ENCODE data around the gene TMEM128. TPM values are rescaled to one million over a fixed set of nuclear protein-coding genes. Genes with fewer than 3 reads are reported as not detected.
A peak's percentile ranks its signal among the peaks of the same experiment; 100 is the strongest.

TMEM128 gene
- total and polyA plus RNA-seq, 2 of the 13 experiments (the other 11 are each of a cell fraction or from before 2014, with no cell fraction given) = 19.4 to 27.9 TPM

DNA sequence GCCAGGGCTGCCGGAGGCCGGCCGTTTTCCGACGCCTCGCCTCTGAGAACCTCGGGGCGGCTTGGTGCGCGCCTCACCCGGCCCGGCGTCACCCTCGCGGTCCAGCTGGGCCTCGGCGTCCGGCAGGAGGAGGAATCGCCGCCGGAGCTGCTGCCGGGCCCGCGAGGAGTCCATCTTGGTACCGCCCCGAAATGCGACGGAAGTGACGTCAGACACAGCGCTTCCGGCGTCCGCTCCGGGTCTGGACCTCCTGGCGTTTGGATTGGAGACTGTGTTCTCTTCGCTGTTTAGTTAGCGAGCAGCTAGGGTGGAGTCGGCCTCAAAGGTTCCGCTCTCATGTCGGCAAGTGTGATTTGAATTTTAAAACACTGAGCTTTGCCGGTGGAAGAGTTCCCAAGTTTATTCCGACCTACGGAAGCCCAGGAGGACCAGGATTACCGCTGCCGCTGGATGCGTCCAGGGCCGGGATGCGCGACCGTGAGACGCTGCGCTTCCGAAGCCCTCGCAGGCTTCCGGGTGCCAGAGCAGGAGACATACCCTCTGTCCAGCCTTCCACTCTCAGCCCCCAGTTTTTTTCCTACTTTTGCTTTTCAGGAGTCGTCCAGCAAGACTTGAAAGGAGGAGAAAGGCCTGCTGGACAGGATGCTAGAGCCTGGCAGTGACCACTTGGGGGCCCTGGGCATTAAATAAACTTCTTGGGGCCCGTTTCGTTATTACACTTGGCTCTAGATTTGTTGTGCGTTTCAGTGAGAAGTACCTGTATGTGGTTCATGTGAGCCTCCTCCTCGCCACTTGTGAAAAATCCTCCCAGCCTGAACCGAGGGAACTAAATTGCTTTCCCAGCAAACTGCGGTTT lies at the start of gene TMEM128 (continued):
- TF ChIP-seq ZBTB7B (CRISPR knock-in tag; IDR thresholded peaks at IDR 0.05) = no peak
- TF ChIP-seq ZNF24 (IDR thresholded peaks at IDR 0.05) = no peak
- TF ChIP-seq JUNB (CRISPR knock-in tag; IDR thresholded peaks at IDR 0.05; ENCODE audit: borderline replicate concordance) = no peak
- TF ChIP-seq ZNF737 (CRISPR knock-in tag; IDR thresholded peaks at IDR 0.05; ENCODE audit: borderline replicate concordance) = no peak
- no peak for TF ChIP-seq FOXM1 (CRISPR knock-in tag; IDR thresholded peaks at IDR 0.05)
- TF ChIP-seq, protein P1, sequence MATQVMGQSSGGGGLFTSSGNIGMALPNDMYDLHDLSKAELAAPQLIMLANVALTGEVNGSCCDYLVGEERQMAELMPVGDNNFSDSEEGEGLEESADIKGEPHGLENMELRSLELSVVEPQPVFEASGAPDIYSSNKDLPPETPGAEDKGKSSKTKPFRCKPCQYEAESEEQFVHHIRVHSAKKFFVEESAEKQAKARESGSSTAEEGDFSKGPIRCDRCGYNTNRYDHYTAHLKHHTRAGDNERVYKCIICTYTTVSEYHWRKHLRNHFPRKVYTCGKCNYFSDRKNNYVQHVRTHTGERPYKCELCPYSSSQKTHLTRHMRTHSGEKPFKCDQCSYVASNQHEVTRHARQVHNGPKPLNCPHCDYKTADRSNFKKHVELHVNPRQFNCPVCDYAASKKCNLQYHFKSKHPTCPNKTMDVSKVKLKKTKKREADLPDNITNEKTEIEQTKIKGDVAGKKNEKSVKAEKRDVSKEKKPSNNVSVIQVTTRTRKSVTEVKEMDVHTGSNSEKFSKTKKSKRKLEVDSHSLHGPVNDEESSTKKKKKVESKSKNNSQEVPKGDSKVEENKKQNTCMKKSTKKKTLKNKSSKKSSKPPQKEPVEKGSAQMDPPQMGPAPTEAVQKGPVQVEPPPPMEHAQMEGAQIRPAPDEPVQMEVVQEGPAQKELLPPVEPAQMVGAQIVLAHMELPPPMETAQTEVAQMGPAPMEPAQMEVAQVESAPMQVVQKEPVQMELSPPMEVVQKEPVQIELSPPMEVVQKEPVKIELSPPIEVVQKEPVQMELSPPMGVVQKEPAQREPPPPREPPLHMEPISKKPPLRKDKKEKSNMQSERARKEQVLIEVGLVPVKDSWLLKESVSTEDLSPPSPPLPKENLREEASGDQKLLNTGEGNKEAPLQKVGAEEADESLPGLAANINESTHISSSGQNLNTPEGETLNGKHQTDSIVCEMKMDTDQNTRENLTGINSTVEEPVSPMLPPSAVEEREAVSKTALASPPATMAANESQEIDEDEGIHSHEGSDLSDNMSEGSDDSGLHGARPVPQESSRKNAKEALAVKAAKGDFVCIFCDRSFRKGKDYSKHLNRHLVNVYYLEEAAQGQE (IDR thresholded peaks at IDR 0.05; ENCODE audit: borderline replicate concordance in 1 of 2, low read depth in 1 of 2, low read length in 2 of 2) = no peak
- TF ChIP-seq RARA (CRISPR knock-in tag; IDR thresholded peaks at IDR 0.05) = 0 out of 2 replicates have a peak, but pooled peaks have one; percentile 20
- no peak for TF ChIP-seq AGO1 (IDR thresholded peaks at IDR 0.05; ENCODE audit: low read depth, low read length, poor library complexity, severe bottlenecking)
- no peak; the same call in 1 of the 2 replicates for TF ChIP-seq GATAD2A (CRISPR knock-in tag; IDR thresholded peaks at IDR 0.05)
- peak; percentile 53 for TF ChIP-seq TBL1XR1 (IDR thresholded peaks at IDR 0.05; ENCODE audit: borderline replicate concordance, low read length, partially characterized antibody)
- no peak for TF ChIP-seq JDP2 (CRISPR knock-in tag; IDR thresholded peaks at IDR 0.05; ENCODE audit: borderline replicate concordance)
- TF ChIP-seq, protein P2, sequence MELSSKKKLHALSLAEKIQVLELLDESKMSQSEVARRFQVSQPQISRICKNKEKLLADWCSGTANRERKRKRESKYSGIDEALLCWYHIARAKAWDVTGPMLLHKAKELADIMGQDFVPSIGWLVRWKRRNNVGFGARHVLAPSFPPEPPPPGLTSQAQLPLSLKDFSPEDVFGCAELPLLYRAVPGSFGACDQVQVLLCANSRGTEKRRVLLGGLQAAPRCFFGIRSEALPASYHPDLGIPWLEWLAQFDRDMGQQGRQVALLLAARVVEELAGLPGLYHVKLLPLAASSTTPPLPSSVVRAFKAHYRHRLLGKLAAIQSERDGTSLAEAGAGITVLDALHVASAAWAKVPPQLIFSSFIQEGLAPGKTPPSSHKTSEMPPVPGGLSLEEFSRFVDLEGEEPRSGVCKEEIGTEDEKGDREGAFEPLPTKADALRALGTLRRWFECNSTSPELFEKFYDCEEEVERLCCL (CRISPR knock-in tag; IDR thresholded peaks at IDR 0.05; ENCODE audit: borderline replicate concordance) = no peak
- TF ChIP-seq, protein P3, sequence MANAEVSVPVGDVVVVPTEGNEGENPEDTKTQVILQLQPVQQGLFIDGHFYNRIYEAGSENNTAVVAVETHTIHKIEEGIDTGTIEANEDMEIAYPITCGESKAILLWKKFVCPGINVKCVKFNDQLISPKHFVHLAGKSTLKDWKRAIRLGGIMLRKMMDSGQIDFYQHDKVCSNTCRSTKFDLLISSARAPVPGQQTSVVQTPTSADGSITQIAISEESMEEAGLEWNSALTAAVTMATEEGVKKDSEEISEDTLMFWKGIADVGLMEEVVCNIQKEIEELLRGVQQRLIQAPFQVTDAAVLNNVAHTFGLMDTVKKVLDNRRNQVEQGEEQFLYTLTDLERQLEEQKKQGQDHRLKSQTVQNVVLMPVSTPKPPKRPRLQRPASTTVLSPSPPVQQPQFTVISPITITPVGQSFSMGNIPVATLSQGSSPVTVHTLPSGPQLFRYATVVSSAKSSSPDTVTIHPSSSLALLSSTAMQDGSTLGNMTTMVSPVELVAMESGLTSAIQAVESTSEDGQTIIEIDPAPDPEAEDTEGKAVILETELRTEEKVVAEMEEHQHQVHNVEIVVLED (CRISPR knock-in tag; IDR thresholded peaks at IDR 0.05; ENCODE audit: borderline replicate concordance) = peak; percentile 83; the same call in 1 of the 2 replicates
- TF ChIP-seq, protein P4, sequence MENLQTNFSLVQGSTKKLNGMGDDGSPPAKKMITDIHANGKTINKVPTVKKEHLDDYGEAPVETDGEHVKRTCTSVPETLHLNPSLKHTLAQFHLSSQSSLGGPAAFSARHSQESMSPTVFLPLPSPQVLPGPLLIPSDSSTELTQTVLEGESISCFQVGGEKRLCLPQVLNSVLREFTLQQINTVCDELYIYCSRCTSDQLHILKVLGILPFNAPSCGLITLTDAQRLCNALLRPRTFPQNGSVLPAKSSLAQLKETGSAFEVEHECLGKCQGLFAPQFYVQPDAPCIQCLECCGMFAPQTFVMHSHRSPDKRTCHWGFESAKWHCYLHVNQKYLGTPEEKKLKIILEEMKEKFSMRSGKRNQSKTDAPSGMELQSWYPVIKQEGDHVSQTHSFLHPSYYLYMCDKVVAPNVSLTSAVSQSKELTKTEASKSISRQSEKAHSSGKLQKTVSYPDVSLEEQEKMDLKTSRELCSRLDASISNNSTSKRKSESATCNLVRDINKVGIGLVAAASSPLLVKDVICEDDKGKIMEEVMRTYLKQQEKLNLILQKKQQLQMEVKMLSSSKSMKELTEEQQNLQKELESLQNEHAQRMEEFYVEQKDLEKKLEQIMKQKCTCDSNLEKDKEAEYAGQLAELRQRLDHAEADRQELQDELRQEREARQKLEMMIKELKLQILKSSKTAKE (CRISPR knock-in tag; IDR thresholded peaks at IDR 0.05; ENCODE audit: borderline replicate concordance) = 0 out of 2 replicates have a peak, but pooled peaks have one; percentile 15
- TF ChIP-seq, protein P5, sequence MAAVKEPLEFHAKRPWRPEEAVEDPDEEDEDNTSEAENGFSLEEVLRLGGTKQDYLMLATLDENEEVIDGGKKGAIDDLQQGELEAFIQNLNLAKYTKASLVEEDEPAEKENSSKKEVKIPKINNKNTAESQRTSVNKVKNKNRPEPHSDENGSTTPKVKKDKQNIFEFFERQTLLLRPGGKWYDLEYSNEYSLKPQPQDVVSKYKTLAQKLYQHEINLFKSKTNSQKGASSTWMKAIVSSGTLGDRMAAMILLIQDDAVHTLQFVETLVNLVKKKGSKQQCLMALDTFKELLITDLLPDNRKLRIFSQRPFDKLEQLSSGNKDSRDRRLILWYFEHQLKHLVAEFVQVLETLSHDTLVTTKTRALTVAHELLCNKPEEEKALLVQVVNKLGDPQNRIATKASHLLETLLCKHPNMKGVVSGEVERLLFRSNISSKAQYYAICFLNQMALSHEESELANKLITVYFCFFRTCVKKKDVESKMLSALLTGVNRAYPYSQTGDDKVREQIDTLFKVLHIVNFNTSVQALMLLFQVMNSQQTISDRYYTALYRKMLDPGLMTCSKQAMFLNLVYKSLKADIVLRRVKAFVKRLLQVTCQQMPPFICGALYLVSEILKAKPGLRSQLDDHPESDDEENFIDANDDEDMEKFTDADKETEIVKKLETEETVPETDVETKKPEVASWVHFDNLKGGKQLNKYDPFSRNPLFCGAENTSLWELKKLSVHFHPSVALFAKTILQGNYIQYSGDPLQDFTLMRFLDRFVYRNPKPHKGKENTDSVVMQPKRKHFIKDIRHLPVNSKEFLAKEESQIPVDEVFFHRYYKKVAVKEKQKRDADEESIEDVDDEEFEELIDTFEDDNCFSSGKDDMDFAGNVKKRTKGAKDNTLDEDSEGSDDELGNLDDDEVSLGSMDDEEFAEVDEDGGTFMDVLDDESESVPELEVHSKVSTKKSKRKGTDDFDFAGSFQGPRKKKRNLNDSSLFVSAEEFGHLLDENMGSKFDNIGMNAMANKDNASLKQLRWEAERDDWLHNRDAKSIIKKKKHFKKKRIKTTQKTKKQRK (IDR thresholded peaks at IDR 0.05; ENCODE audit: low read length) = no peak

Data from HepG2 (cell line).